WTC11 (cell line): ENCODE results near the gene DCAF17. TPM values are rescaled to one million over a fixed set of nuclear protein-coding genes. Genes with fewer than 3 reads are reported as not detected.

Source experiments
- ATAC-seq: fragments of 200-7000 bp; cut with Tn5 transposase; 2 replicates; pipeline ENCODE4 v1.10.0; 2021; ENCODE audit warnings: mild to moderate bottlenecking, moderate library complexity
- CTCF ChIA-PET: fragments of 300-600 bp; sonication (Branson Sonifier 250); formaldehyde crosslinking; loops from one replicate; lab custom pipeline; 2021; ENCODE audit warnings: antibody characterized with exemption; lab: Charles Lee
- POLR2A ChIA-PET: fragments of 350-600 bp; sonication (Branson Sonifier 250); formaldehyde crosslinking; loops from one replicate; lab custom pipeline; 2021; ENCODE audit warnings: antibody characterized with exemption; lab: Charles Lee
- DNase-seq: peaks from one replicate; pipeline ENCODE4 v3.0.0; 2021; ENCODE audit warnings: low spot score
- H3K27ac Mint-ChIP-seq: 2 replicates; pipeline ENCODE4 v1.8.0; 2021; ENCODE audit warnings: mixed read lengths
- H3K27me3 Mint-ChIP-seq: 2 replicates; pipeline ENCODE4 v1.8.0; 2021; ENCODE audit warnings: low read depth, mild to moderate bottlenecking, moderate library complexity, mixed read lengths
- H3K36me3 Mint-ChIP-seq: 2 replicates; pipeline ENCODE4 v1.8.0; 2021; ENCODE audit warnings: mixed read lengths
- H3K4me1 Mint-ChIP-seq: 2 replicates; pipeline ENCODE4 v1.8.0; 2022; ENCODE audit warnings: mixed read lengths
- H3K4me3 Mint-ChIP-seq: 2 replicates; pipeline ENCODE4 v1.8.0; 2021; ENCODE audit warnings: mild to moderate bottlenecking, moderate library complexity, mixed read lengths
- H3K9me3 Mint-ChIP-seq: 2 replicates; pipeline ENCODE4 v1.8.0; 2021; ENCODE audit warnings: mixed read lengths
- ATF1 ChIP-seq: sonication (generic); formaldehyde crosslinking; IDR thresholded peaks from 2 replicates; pipeline ENCODE4 v1.8.1; 2023; ENCODE audit warnings: mild to moderate bottlenecking, moderate library complexity, missing genetic modification reagents
- CTCF ChIP-seq: fragments of 200-600 bp; IDR thresholded peaks from 2 replicates; pipeline ENCODE4 v1.8.0; 2022; ENCODE audit warnings: antibody characterized with exemption
- ELF4 ChIP-seq: sonication (generic); formaldehyde crosslinking; IDR thresholded peaks from 2 replicates; pipeline ENCODE4 v1.8.1; 2022; ENCODE audit warnings: low read depth, mild to moderate bottlenecking, moderate library complexity, missing genetic modification reagents
- ESRRA ChIP-seq: sonication (generic); formaldehyde crosslinking; IDR thresholded peaks from 2 replicates; pipeline ENCODE4 v1.8.1; 2022; ENCODE audit warnings: mild to moderate bottlenecking, missing genetic modification reagents, borderline replicate concordance
- ETV6 ChIP-seq: sonication (generic); formaldehyde crosslinking; IDR thresholded peaks from 2 replicates; pipeline ENCODE4 v1.8.1; 2022; ENCODE audit warnings: mild to moderate bottlenecking, missing genetic modification reagents
- FOXJ3 ChIP-seq: sonication (generic); formaldehyde crosslinking; IDR thresholded peaks from 2 replicates; pipeline ENCODE4 v1.9.0; 2021; ENCODE audit warnings: missing genetic modification reagents, mild to moderate bottlenecking, borderline replicate concordance
- FOXK1 ChIP-seq: sonication (generic); formaldehyde crosslinking; IDR thresholded peaks from 2 replicates; pipeline ENCODE4 v1.8.0; 2022; ENCODE audit warnings: mild to moderate bottlenecking, moderate library complexity, missing genetic modification reagents
- GTF2I ChIP-seq: fragments of 250-450 bp; sonication (Bioruptor Pico); conservative IDR thresholded peaks from 2 replicates; pipeline ENCODE4 v1.4.0; 2021; ENCODE audit warnings: mild to moderate bottlenecking
- IRF1 ChIP-seq: sonication (generic); formaldehyde crosslinking; IDR thresholded peaks from 2 replicates; pipeline ENCODE4 v1.8.0; 2023; ENCODE audit warnings: missing genetic modification reagents
- NR3C1 ChIP-seq: sonication (generic); formaldehyde crosslinking; conservative IDR thresholded peaks from 2 replicates; pipeline ENCODE4 v1.8.1; 2023; ENCODE audit warnings: low read depth, mild to moderate bottlenecking, missing genetic modification reagents
- RELA ChIP-seq: sonication (generic); formaldehyde crosslinking; IDR thresholded peaks from 2 replicates; pipeline ENCODE4 v1.8.1; 2022; ENCODE audit warnings: missing genetic modification reagents, mild to moderate bottlenecking, borderline replicate concordance
- RORB ChIP-seq: fragments of 250-450 bp; sonication (Bioruptor Pico); IDR thresholded peaks from 2 replicates; pipeline ENCODE4 v1.9.0; 2021; ENCODE audit warnings: mild to moderate bottlenecking
- ZBTB21 ChIP-seq: sonication (generic); formaldehyde crosslinking; IDR thresholded peaks from 2 replicates; pipeline ENCODE4 v1.8.1; 2023; ENCODE audit warnings: mild to moderate bottlenecking, missing genetic modification reagents, borderline replicate concordance
- ZMAT4 ChIP-seq: fragments of 250-450 bp; sonication (Bioruptor Pico); IDR thresholded peaks from 2 replicates; pipeline ENCODE4 v1.9.0; 2021; ENCODE audit warnings: mild to moderate bottlenecking
- total RNA-seq: library from RNA; stranded (reverse); gene quantifications from 3 replicates; pipeline ENCODE4 v1.2.3, GENCODE V29; 2021
- TF ChIP-seq, protein P1 (sequence below): fragments of 250-450 bp; sonication (Bioruptor Pico); conservative IDR thresholded peaks from 2 replicates; pipeline ENCODE4 v1.9.0; 2021; ENCODE audit warnings: mild to moderate bottlenecking
- TF ChIP-seq, protein P2 (sequence below): sonication (generic); formaldehyde crosslinking; IDR thresholded peaks from 2 replicates; pipeline ENCODE4 v1.8.0; 2023; ENCODE audit warnings: mild to moderate bottlenecking, missing genetic modification reagents
- TF ChIP-seq, protein P3 (sequence below): sonication (generic); formaldehyde crosslinking; IDR thresholded peaks from 2 replicates; pipeline ENCODE4 v1.8.0; 2022; ENCODE audit warnings: mild to moderate bottlenecking, missing genetic modification reagents
- TF ChIP-seq, protein P4 (sequence below): sonication (generic); formaldehyde crosslinking; IDR thresholded peaks from 2 replicates; pipeline ENCODE4 v1.8.1; 2023; ENCODE audit warnings: mild to moderate bottlenecking, missing genetic modification reagents, moderate library complexity

Gene DCAF17
- total RNA-seq, 1 experiment from 2014 or later = 27.2 TPM

DNA sequence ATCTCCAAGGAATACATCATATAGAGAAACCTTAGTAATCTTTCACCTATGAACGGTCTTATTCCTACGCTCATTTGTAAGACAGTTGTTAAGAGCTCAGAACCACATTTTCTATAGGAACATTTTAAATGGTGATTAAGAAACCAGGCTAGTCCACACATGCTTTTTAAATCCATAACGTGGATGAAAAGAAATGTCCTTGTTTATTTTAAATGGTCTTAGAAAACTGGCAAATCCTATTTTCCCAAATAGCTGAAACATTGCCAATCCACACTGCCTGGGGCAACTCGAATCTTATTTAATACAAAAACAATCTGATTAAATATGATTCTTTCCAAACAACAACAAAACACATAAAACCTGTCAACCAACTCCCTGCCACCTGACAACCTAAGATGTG, 23.9 kb upstream of the DCAF17 start (continued):
- TF ChIP-seq, protein P1, sequence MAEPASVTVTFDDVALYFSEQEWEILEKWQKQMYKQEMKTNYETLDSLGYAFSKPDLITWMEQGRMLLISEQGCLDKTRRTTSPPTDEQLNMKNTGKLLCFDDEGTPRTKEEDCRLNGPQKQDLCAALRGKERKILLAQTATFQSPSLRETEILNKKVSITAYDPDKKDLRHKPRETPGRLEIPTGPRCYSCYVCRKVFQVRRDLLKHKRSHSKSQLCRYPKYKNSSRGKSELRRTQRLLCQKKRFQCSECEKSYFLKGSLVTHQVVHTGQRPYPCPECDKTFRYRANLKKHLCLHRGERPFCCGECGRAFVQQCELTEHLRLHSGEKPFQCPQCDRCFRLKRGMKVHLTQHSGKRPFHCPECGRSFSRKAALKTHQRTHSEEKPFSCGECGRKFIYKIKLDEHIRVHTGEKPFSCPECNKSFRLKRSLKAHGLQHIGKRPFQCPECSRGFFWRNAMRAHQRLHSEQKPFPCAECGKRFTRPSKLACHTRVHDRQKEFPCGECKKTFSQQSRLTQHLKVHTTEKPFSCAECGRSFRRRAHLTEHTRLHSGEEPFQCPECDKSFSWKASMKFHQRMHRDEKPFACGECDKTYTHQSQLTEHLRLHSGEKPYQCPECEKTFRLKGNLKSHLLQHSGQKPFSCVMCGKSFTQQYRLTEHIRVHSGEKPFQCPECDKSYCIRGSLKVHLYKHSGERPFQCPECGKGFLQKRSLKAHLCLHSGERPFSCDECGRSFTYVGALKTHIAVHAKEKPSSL = no peak
- TF ChIP-seq FOXJ3 (CRISPR knock-in tag) = no peak
- TF ChIP-seq, protein P2, sequence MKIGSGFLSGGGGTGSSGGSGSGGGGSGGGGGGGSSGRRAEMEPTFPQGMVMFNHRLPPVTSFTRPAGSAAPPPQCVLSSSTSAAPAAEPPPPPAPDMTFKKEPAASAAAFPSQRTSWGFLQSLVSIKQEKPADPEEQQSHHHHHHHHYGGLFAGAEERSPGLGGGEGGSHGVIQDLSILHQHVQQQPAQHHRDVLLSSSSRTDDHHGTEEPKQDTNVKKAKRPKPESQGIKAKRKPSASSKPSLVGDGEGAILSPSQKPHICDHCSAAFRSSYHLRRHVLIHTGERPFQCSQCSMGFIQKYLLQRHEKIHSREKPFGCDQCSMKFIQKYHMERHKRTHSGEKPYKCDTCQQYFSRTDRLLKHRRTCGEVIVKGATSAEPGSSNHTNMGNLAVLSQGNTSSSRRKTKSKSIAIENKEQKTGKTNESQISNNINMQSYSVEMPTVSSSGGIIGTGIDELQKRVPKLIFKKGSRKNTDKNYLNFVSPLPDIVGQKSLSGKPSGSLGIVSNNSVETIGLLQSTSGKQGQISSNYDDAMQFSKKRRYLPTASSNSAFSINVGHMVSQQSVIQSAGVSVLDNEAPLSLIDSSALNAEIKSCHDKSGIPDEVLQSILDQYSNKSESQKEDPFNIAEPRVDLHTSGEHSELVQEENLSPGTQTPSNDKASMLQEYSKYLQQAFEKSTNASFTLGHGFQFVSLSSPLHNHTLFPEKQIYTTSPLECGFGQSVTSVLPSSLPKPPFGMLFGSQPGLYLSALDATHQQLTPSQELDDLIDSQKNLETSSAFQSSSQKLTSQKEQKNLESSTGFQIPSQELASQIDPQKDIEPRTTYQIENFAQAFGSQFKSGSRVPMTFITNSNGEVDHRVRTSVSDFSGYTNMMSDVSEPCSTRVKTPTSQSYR (CRISPR knock-in tag) = no peak
- TF ChIP-seq ESRRA (CRISPR knock-in tag) = no peak
- no peak for TF ChIP-seq ELF4 (CRISPR knock-in tag)
- TF ChIP-seq, protein P3, sequence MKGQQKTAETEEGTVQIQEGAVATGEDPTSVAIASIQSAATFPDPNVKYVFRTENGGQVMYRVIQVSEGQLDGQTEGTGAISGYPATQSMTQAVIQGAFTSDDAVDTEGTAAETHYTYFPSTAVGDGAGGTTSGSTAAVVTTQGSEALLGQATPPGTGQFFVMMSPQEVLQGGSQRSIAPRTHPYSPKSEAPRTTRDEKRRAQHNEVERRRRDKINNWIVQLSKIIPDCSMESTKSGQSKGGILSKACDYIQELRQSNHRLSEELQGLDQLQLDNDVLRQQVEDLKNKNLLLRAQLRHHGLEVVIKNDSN (CRISPR knock-in tag) = no peak

DNA sequence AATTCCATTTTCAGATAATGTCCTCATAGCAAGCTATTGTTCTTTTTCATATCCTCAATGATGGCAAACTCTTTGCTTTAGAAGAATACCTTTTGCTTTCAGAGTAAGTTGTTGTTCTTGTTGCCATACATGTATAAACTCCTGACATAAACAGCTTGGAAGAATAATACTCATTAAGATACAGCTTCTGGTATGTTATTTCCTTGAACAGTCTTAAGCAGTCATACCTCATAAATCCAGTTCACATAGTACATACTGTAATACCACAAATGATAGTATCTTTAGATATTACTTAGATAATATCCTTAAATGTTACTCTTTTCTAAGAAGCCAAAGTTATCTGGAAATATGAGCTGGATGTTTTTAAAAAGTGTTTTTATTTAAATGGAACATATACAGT, 23.4 kb upstream of the DCAF17 start:
- Mint-ChIP-seq H3K4me3 (no peak overlapping the region), H3K27me3 (no peaks in the 10 kb centered on the region), H3K9me3 (no peaks in the 10 kb centered on the region), H3K27ac (peak overlapping the region; percentile 78), H3K36me3 (no peaks in the 10 kb centered on the region; the same call in 1 of the 2 replicates), H3K4me1 (peaks cover 70% of the 10 kb centered on the region)
- TF ChIP-seq NR3C1 (CRISPR knock-in tag) = no peak
- DNase-seq (no peak), ATAC-seq (no peak)
- POLR2A ChIA-PET = no interaction called here
- CTCF ChIA-PET = interaction anchor here (0.9 to 2.3 kb wide), 4 partner anchors 9 to 324 kb away, joined by 3 to 8 read pairs (median 5); partner anchors contain the start of genes DCAF17 and METTL8

GRCh38 chr2:171411214-171411613, 22.8 kb upstream of the DCAF17 start:
- H3K27ac Mint-ChIP-seq = peak overlapping the region; percentile 63; the same call in 1 of the 2 replicates
- no peaks in the 10 kb centered on the region for H3K36me3 Mint-ChIP-seq
- TF ChIP-seq, protein P2 (CRISPR knock-in tag) = no peak
- TF ChIP-seq IRF1 (CRISPR knock-in tag) (no peak), ATF1 (CRISPR knock-in tag) (no peak), FOXK1 (CRISPR knock-in tag) (no peak), ZBTB21 (CRISPR knock-in tag) (no peak), RELA (CRISPR knock-in tag) (no peak), RORB (no peak), CTCF (no peak), GTF2I (CRISPR knock-in tag) (no peak), ETV6 (CRISPR knock-in tag) (no peak), ZMAT4 (CRISPR knock-in tag) (no peak)
- TF ChIP-seq, protein P4, sequence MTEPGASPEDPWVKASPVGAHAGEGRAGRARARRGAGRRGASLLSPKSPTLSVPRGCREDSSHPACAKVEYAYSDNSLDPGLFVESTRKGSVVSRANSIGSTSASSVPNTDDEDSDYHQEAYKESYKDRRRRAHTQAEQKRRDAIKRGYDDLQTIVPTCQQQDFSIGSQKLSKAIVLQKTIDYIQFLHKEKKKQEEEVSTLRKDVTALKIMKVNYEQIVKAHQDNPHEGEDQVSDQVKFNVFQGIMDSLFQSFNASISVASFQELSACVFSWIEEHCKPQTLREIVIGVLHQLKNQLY = no peak
- no peaks in the 10 kb centered on the region for H3K27me3 Mint-ChIP-seq
- POLR2A ChIA-PET = interaction anchor here (0.6 kb wide), 1 partner anchor 145 kb away, joined by 3 read pairs; no protein-coding TSS in a partner anchor
- no peak for ATAC-seq
- no peak for DNase-seq
- CTCF ChIA-PET = no interaction called here
- H3K4me1 Mint-ChIP-seq = peaks cover 72% of the 10 kb centered on the region
- no peaks in the 10 kb centered on the region for H3K9me3 Mint-ChIP-seq
- H3K4me3 Mint-ChIP-seq = no peak overlapping the region
